Gastrocnemius medialis (tissue), 4 donors: ENCODE results near the gene ZNF813.

Source experiments
- POLR2A ChIP-seq, 2 donors: fragments of 450-650 bp; IDR thresholded peaks; one replicate each; pipeline ENCODE4 v1.6.1; 2017; ENCODE audit warnings: antibody characterized with exemption in 2 of 2, mild to moderate bottlenecking in 2 of 2, moderate library complexity in 2 of 2
- TF ChIP-seq, protein P1 (sequence below), 5 experiments: fragments of 450-650 bp in 3 of 5; fragments of 200-600 bp in 2 of 5; sonication (generic) in 2 of 5; IDR thresholded peaks in 4 of 5; conservative IDR thresholded peaks in 1 of 5; 1 replicate in 4 of 5; 2 replicates in 1 of 5; pipeline ENCODE4 v1.5.1; 2016 to 2019; ENCODE audit warnings: antibody characterized with exemption in 5 of 5, mild to moderate bottlenecking in 3 of 5, moderate library complexity in 3 of 5

DNA sequence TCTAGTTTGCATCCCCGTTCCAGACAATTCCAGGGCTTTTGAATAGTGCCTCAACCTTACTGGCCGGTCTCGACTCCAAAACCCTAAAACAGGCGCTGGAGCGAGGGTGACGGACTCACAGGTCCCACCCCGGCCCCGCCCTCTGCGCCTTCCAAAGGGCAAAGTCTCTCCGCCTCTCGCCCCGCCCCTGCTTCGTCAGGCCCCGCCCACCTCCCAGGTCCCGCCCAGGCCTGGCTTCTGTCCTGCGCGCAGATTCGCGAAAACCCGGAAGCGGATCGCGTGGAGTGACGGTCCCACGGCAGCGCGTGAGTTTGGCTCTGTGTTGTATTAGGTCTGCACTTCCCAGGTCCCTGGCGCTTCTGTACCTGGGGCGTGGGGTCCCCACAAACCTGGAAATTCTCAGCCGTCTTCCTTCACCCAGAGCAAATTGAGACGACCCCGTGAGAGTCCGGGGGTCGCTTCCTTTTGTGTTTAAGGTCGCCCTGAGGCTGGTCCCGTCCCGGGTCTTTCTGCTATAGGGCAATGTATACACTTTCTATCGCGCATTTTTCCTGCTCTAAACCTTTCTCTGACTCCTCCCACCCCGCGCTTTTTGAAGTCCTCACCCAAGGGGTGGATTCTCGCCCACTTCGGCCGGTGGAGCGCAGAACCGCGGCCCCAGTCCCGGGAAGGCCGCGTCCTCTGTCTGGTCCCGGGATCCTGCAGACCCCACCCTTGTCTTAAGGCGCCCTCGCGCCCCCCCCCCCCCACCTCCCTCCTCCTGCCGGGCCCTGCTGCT lies at the start of gene ZNF813:
- TF ChIP-seq, protein P1, sequence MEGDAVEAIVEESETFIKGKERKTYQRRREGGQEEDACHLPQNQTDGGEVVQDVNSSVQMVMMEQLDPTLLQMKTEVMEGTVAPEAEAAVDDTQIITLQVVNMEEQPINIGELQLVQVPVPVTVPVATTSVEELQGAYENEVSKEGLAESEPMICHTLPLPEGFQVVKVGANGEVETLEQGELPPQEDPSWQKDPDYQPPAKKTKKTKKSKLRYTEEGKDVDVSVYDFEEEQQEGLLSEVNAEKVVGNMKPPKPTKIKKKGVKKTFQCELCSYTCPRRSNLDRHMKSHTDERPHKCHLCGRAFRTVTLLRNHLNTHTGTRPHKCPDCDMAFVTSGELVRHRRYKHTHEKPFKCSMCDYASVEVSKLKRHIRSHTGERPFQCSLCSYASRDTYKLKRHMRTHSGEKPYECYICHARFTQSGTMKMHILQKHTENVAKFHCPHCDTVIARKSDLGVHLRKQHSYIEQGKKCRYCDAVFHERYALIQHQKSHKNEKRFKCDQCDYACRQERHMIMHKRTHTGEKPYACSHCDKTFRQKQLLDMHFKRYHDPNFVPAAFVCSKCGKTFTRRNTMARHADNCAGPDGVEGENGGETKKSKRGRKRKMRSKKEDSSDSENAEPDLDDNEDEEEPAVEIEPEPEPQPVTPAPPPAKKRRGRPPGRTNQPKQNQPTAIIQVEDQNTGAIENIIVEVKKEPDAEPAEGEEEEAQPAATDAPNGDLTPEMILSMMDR (IDR thresholded peaks at IDR 0.05 in 4 of 5, conservative IDR thresholded peaks at IDR 0.05 in 1 of 5): no peak
- peak in 1 of 2 donors; percentile 22 for TF ChIP-seq POLR2A (IDR thresholded peaks at IDR 0.05)
